Measurements from ENCODE around the gene USP48.

The USP48 gene

GRCh38 chr1:21752186-21752585 lies 30.8 kb downstream of the USP48 start:
- no peak for TF ChIP-seq CTCF (IDR thresholded peaks at IDR 0.05; ENCODE audit: low read length, missing control alignments)
- DNase-seq (ENCODE audit: low read depth) = no peak
- H3K4me3 ChIP-seq (replicated peaks; ENCODE audit: low read depth, low read length) = no peak overlapping the region

GRCh38 chr1:21751281-21751680 lies 31.7 kb downstream of the USP48 start:
- no peak for DNase-seq (ENCODE audit: low read depth)
- TF ChIP-seq CTCF (IDR thresholded peaks at IDR 0.05; ENCODE audit: low read length, missing control alignments) = no peak
- no peak overlapping the region for H3K4me3 ChIP-seq (replicated peaks; ENCODE audit: low read depth, low read length)

GRCh38 chr1:21750841-21751240 lies 32.1 kb downstream of the USP48 start:
- no peak for TF ChIP-seq CTCF (IDR thresholded peaks at IDR 0.05; ENCODE audit: low read length, missing control alignments)
- no peak for DNase-seq (ENCODE audit: low read depth)

GRCh38 chr1:21749859-21750468 lies 33.0 kb downstream of the USP48 start:
- no peak for TF ChIP-seq CTCF (IDR thresholded peaks at IDR 0.05; ENCODE audit: low read length, missing control alignments)
- DNase-seq (ENCODE audit: low read depth) = no peak
- H3K4me3 ChIP-seq (replicated peaks; ENCODE audit: low read depth, low read length) = no peak overlapping the region

More at GRCh38 chr1:21750841-21751240, 32.1 kb downstream of the USP48 start:
- no peak overlapping the region for H3K4me3 ChIP-seq (replicated peaks; ENCODE audit: low read depth, low read length)

- no peak for TF ChIP-seq CTCF (IDR thresholded peaks at IDR 0.05; ENCODE audit: low read length, missing control alignments)
- no peak for DNase-seq (ENCODE audit: low read depth)
- no peak overlapping the region for H3K4me3 ChIP-seq (replicated peaks; ENCODE audit: low read depth, low read length)
Observed at GRCh38 chr1:21749109-21749508, 33.8 kb downstream of the USP48 start.

GRCh38 chr1:21743476-21743875 lies 39.5 kb downstream of the USP48 start:
- TF ChIP-seq CTCF (IDR thresholded peaks at IDR 0.05; ENCODE audit: low read length, missing control alignments) = no peak
- DNase-seq (ENCODE audit: low read depth) = no peak
- no peak overlapping the region for H3K4me3 ChIP-seq (replicated peaks; ENCODE audit: low read depth, low read length)

- DNase-seq (ENCODE audit: low read depth) = no peak
- no peak overlapping the region for H3K4me3 ChIP-seq (replicated peaks; ENCODE audit: low read depth, low read length)
- no peak for TF ChIP-seq CTCF (IDR thresholded peaks at IDR 0.05; ENCODE audit: low read length, missing control alignments)
Observed at GRCh38 chr1:21742578-21742977, 40.4 kb downstream of the USP48 start.

Measured in fibroblast of pulmonary artery (primary cell).